HEK293T (cell line): ENCODE data around the gene TESK2.

Source experiments
- ELF4 ChIP-seq: fragments of 450-650 bp; IDR thresholded peaks from 2 replicates; pipeline ENCODE4 v1.6.1; 2017; ENCODE audit warnings: antibody characterized with exemption
- FOXM1 ChIP-seq: fragments of 450-650 bp; IDR thresholded peaks from 2 replicates; pipeline ENCODE4 v1.6.1; 2017; ENCODE audit warnings: mild to moderate bottlenecking, borderline replicate concordance
- HDGF ChIP-seq: fragments of 450-650 bp; IDR thresholded peaks from 2 replicates; pipeline ENCODE4 v1.6.1; 2017; ENCODE audit warnings: antibody characterized with exemption, borderline replicate concordance
- TF ChIP-seq, protein P1 (sequence below): fragments of 450-650 bp; IDR thresholded peaks from 2 replicates; pipeline ENCODE4 v1.6.1; 2016

DNA sequence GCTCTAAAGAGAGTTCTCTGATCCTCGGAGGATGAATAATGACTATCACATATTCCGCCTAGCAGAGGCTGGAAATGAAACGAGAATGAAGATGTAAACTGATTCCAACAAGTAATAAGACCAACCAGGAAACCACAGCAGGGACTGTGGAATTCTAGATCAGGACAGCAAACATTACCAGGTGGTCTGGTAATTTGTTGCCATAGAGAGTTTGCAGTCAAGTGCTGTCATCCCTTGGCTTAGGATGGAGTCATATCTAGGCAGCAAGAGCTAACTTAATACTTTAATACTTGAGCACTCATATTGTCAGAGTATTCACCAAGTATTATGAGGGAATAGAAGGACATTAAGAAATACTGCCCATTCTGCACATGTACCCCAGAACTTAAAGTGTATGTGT lies 105.7 kb downstream of the TESK2 start:
- TF ChIP-seq FOXM1 (no peak), ELF4 (no peak), HDGF (no peak)
- TF ChIP-seq, protein P1, sequence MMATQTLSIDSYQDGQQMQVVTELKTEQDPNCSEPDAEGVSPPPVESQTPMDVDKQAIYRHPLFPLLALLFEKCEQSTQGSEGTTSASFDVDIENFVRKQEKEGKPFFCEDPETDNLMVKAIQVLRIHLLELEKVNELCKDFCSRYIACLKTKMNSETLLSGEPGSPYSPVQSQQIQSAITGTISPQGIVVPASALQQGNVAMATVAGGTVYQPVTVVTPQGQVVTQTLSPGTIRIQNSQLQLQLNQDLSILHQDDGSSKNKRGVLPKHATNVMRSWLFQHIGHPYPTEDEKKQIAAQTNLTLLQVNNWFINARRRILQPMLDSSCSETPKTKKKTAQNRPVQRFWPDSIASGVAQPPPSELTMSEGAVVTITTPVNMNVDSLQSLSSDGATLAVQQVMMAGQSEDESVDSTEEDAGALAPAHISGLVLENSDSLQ: no peak
